GM19395 (cell line): ENCODE results near the gene WWOX.
"Not testable (repeated sequence)": the region's sequence is repeated elsewhere in the genome, so short reads cannot be mapped to it uniquely, and the experiment has no call there.

Experiments used
- ATAC-seq: cut with Tn5 transposase; IDR thresholded peaks from one replicate; pipeline ENCODE4 v1.9.1; 2021; ENCODE audit warnings: mild to moderate bottlenecking, moderate library complexity; ENCODE audit not compliant: unreplicated experiment

The WWOX gene

GRCh38 chr16:78664811-78665772 lies 565.6 kb downstream of the WWOX start:
- no peak for ATAC-seq

GRCh38 chr16:78666318-78666717 lies 566.9 kb downstream of the WWOX start:
- ATAC-seq: no peak

- no peak for ATAC-seq
Observed at GRCh38 chr16:78667675-78668074, 568.2 kb downstream of the WWOX start.

GRCh38 chr16:78668393-78668792 lies 568.9 kb downstream of the WWOX start:
- no peak for ATAC-seq

GRCh38 chr16:78669994-78670393 lies 570.5 kb downstream of the WWOX start:
- no peak for ATAC-seq

GRCh38 chr16:78672779-78673556 lies 573.5 kb downstream of the WWOX start:
- ATAC-seq: no peak

- no peak for ATAC-seq
Observed at GRCh38 chr16:78673884-78674283, 574.4 kb downstream of the WWOX start.

GRCh38 chr16:78675312-78675711 lies 575.9 kb downstream of the WWOX start:
- no peak for ATAC-seq

GRCh38 chr16:78675951-78676792 lies 576.7 kb downstream of the WWOX start:
- ATAC-seq: no peak

- ATAC-seq: no peak
Observed at GRCh38 chr16:78677181-78677731, 577.8 kb downstream of the WWOX start.

GRCh38 chr16:78679546-78679945 lies 580.1 kb downstream of the WWOX start:
- no peak for ATAC-seq

GRCh38 chr16:78681743-78682142 lies 582.3 kb downstream of the WWOX start:
- ATAC-seq: no peak

- ATAC-seq: no peak
Observed at GRCh38 chr16:78684030-78684611, 584.7 kb downstream of the WWOX start.

- no peak for ATAC-seq
Observed at GRCh38 chr16:78684655-78685375, 585.4 kb downstream of the WWOX start.

GRCh38 chr16:78686601-78687000 lies 587.1 kb downstream of the WWOX start:
- no peak for ATAC-seq

GRCh38 chr16:78689028-78689427 lies 589.6 kb downstream of the WWOX start:
- ATAC-seq: no peak

GRCh38 chr16:78689536-78689935 lies 590.1 kb downstream of the WWOX start:
- no peak for ATAC-seq

GRCh38 chr16:78690510-78690909 lies 591.1 kb downstream of the WWOX start:
- ATAC-seq: no peak

GRCh38 chr16:78691746-78692145 lies 592.3 kb downstream of the WWOX start:
- not testable (repeated sequence) for ATAC-seq

GRCh38 chr16:78693496-78693895 lies 594.0 kb downstream of the WWOX start:
- ATAC-seq: no peak
